Activated naive CD4-positive, alpha-beta T cell treated with anti-CD3 and anti-CD28 coated beads, Interleukin-2, amount 50 U/mL, for 24 hours (primary cell): Measurements from ENCODE around the gene CEP97.
A peak's percentile ranks its signal among the peaks of the same experiment; 100 is the strongest.
"Not testable (repeated sequence)": the region's sequence is repeated elsewhere in the genome, so short reads cannot be mapped to it uniquely, and the experiment has no call there.

Experiments
- H3K27ac Mint-ChIP-seq: one replicate; pipeline ENCODE4 v1.8.0; 2021; ENCODE audit warnings: mild to moderate bottlenecking, mixed read lengths
- H3K27me3 Mint-ChIP-seq: one replicate; pipeline ENCODE4 v1.8.0; 2021; ENCODE audit warnings: mixed read lengths
- H3K36me3 Mint-ChIP-seq: one replicate; pipeline ENCODE4 v1.8.0; 2021; ENCODE audit warnings: mixed read lengths
- H3K4me1 Mint-ChIP-seq: one replicate; pipeline ENCODE4 v1.8.0; 2021; ENCODE audit warnings: mixed read lengths
- H3K4me3 Mint-ChIP-seq: one replicate; pipeline ENCODE4 v1.8.0; 2021; ENCODE audit warnings: mild to moderate bottlenecking, mixed read lengths
- H3K9me3 Mint-ChIP-seq: one replicate; pipeline ENCODE4 v1.8.0; 2021; ENCODE audit warnings: mixed read lengths

The CEP97 gene

GRCh38 chr3:101724329-101725193 lies at the start of gene CEP97:
Gene CEP97, plus strand, starts transcription at chr3:101724614. Its CDS starts 63 bp downstream, at chr3:101724677.
- Mint-ChIP-seq H3K4me1 (peaks cover 48% of the 10 kb centered on the region), H3K27ac (peak within 1 kb of the TSS; percentile 97), H3K27me3 (no peaks in the 10 kb centered on the region), H3K36me3 (peaks cover 7% of the 10 kb centered on the region), H3K9me3 (no peaks in the 10 kb centered on the region), H3K4me3 (peak within 1 kb of the TSS; percentile 94)

GRCh38 chr3:101675709-101676215 lies 48.7 kb upstream of the CEP97 start:
- Mint-ChIP-seq H3K4me3 (peak overlapping the region; percentile 96), H3K27ac (peak overlapping the region; percentile 92), H3K4me1 (peaks cover 52% of the 10 kb centered on the region), H3K36me3 (peaks cover 13% of the 10 kb centered on the region), H3K9me3 (no peaks in the 10 kb centered on the region), H3K27me3 (no peaks in the 10 kb centered on the region)

- Mint-ChIP-seq H3K9me3 (no peaks in the 10 kb centered on the region), H3K4me1 (peaks cover 52% of the 10 kb centered on the region), H3K27me3 (no peaks in the 10 kb centered on the region), H3K4me3 (peak overlapping the region; percentile 96), H3K36me3 (peaks cover 17% of the 10 kb centered on the region), H3K27ac (peak overlapping the region; percentile 96)
Observed at GRCh38 chr3:101676216-101676764, 48.1 kb upstream of the CEP97 start.

GRCh38 chr3:101676765-101677435 lies 47.5 kb upstream of the CEP97 start, which contains the start of gene ZBTB11:
Gene ZBTB11, minus strand, starts transcription at chr3:101677132. Its CDS starts 218 bp downstream, at chr3:101676914.
- H3K36me3 Mint-ChIP-seq, result peaks cover 16% of the 10 kb centered on the region
- H3K4me3 Mint-ChIP-seq, result peak within 1 kb of the TSS; percentile 96
- peaks cover 50% of the 10 kb centered on the region for H3K4me1 Mint-ChIP-seq
- no peaks in the 10 kb centered on the region for H3K9me3 Mint-ChIP-seq
- H3K27me3 Mint-ChIP-seq, result no peaks in the 10 kb centered on the region
- H3K27ac Mint-ChIP-seq, result peak within 1 kb of the TSS; percentile 96

- H3K36me3 Mint-ChIP-seq, result peaks cover 17% of the 10 kb centered on the region
- no peaks in the 10 kb centered on the region for H3K27me3 Mint-ChIP-seq
- peak overlapping the region; percentile 96 for H3K4me3 Mint-ChIP-seq
- H3K27ac Mint-ChIP-seq, result peak overlapping the region; percentile 96
- no peaks in the 10 kb centered on the region for H3K9me3 Mint-ChIP-seq
- peaks cover 47% of the 10 kb centered on the region for H3K4me1 Mint-ChIP-seq
Observed at GRCh38 chr3:101677436-101678286, 46.8 kb upstream of the CEP97 start.

- peaks cover 39% of the 10 kb centered on the region for H3K4me1 Mint-ChIP-seq
- not testable (repeated sequence) for H3K27ac Mint-ChIP-seq, H3K4me3 Mint-ChIP-seq, H3K27me3 Mint-ChIP-seq, H3K9me3 Mint-ChIP-seq
- peaks cover 17% of the 10 kb centered on the region for H3K36me3 Mint-ChIP-seq
Observed at GRCh38 chr3:101678837-101679236, 45.6 kb upstream of the CEP97 start.

- no peak overlapping the region for H3K4me3 Mint-ChIP-seq
- peaks cover 26% of the 10 kb centered on the region for H3K36me3 Mint-ChIP-seq
- H3K27me3 Mint-ChIP-seq, result no peaks in the 10 kb centered on the region
- H3K4me1 Mint-ChIP-seq, result peaks cover 33% of the 10 kb centered on the region
- H3K27ac Mint-ChIP-seq, result peak overlapping the region; percentile 41
- H3K9me3 Mint-ChIP-seq, result no peaks in the 10 kb centered on the region
Observed at GRCh38 chr3:101680466-101680865, 43.9 kb upstream of the CEP97 start.

- Mint-ChIP-seq H3K9me3 (no peaks in the 10 kb centered on the region), H3K4me1 (peaks cover 40% of the 10 kb centered on the region), H3K27ac (peak overlapping the region; percentile 98), H3K36me3 (peaks cover 32% of the 10 kb centered on the region), H3K4me3 (peak overlapping the region; percentile 99), H3K27me3 (no peaks in the 10 kb centered on the region)
Observed at GRCh38 chr3:101685050-101685400, 39.4 kb upstream of the CEP97 start.

- H3K4me1 Mint-ChIP-seq, result peaks cover 40% of the 10 kb centered on the region
- H3K36me3 Mint-ChIP-seq, result peaks cover 29% of the 10 kb centered on the region
- H3K27me3 Mint-ChIP-seq, result no peaks in the 10 kb centered on the region
- H3K4me3 Mint-ChIP-seq, result peak overlapping the region; percentile 99
- H3K27ac Mint-ChIP-seq, result peak overlapping the region; percentile 98
- no peaks in the 10 kb centered on the region for H3K9me3 Mint-ChIP-seq
Observed at GRCh38 chr3:101685870-101686307, 38.5 kb upstream of the CEP97 start.

- peak overlapping the region; percentile 99 for H3K4me3 Mint-ChIP-seq
- H3K27me3 Mint-ChIP-seq, result no peaks in the 10 kb centered on the region
- peaks cover 37% of the 10 kb centered on the region for H3K4me1 Mint-ChIP-seq
- no peaks in the 10 kb centered on the region for H3K9me3 Mint-ChIP-seq
- H3K36me3 Mint-ChIP-seq, result peaks cover 21% of the 10 kb centered on the region
- H3K27ac Mint-ChIP-seq, result peak overlapping the region; percentile 98
Observed at GRCh38 chr3:101687142-101687931, 37.1 kb upstream of the CEP97 start.

GRCh38 chr3:101689286-101689685 lies 35.1 kb upstream of the CEP97 start:
- Mint-ChIP-seq H3K4me1 (peaks cover 32% of the 10 kb centered on the region), H3K36me3 (peaks cover 19% of the 10 kb centered on the region), H3K9me3 (no peaks in the 10 kb centered on the region), H3K27me3 (no peaks in the 10 kb centered on the region), H3K4me3 (no peak overlapping the region), H3K27ac (peak overlapping the region; percentile 8)

- peaks cover 24% of the 10 kb centered on the region for H3K4me1 Mint-ChIP-seq
- peak overlapping the region; percentile 2 for H3K27ac Mint-ChIP-seq
- H3K4me3 Mint-ChIP-seq, result no peak overlapping the region
- H3K36me3 Mint-ChIP-seq, result peaks cover 5% of the 10 kb centered on the region
- no peaks in the 10 kb centered on the region for H3K9me3 Mint-ChIP-seq
- no peaks in the 10 kb centered on the region for H3K27me3 Mint-ChIP-seq
Observed at GRCh38 chr3:101690972-101691371, 33.4 kb upstream of the CEP97 start.

GRCh38 chr3:101691685-101692671 lies 32.4 kb upstream of the CEP97 start:
- H3K4me1 Mint-ChIP-seq, result peaks cover 24% of the 10 kb centered on the region
- not testable (repeated sequence) for H3K36me3 Mint-ChIP-seq, H3K4me3 Mint-ChIP-seq

More at GRCh38 chr3:101691685-101692671, 32.4 kb upstream of the CEP97 start:
- not testable (repeated sequence) for H3K9me3 Mint-ChIP-seq, H3K27me3 Mint-ChIP-seq, H3K27ac Mint-ChIP-seq
